ENCODE measurements around the gene PPIC.
"Not testable (repeated sequence)": the region's sequence is repeated elsewhere in the genome, so short reads cannot be mapped to it uniquely, and the experiment has no call there.

The PPIC gene

GRCh38 chr5:123007754-123008153 lies 28.8 kb downstream of the PPIC start:
- no peak for DNase-seq (ENCODE audit: low spot score)

GRCh38 chr5:123007182-123007581 lies 29.3 kb downstream of the PPIC start:
- no peak for DNase-seq (ENCODE audit: low spot score)

- DNase-seq (ENCODE audit: low spot score): no peak
Observed at GRCh38 chr5:123001808-123002207, 34.7 kb downstream of the PPIC start.

- DNase-seq (ENCODE audit: low spot score): no peak
Observed at GRCh38 chr5:123000731-123001130, 35.8 kb downstream of the PPIC start.

- no peak for DNase-seq (ENCODE audit: low spot score)
Observed at GRCh38 chr5:122999947-123000563, 36.5 kb downstream of the PPIC start.

GRCh38 chr5:122997294-122997693 lies 39.2 kb downstream of the PPIC start:
- DNase-seq (ENCODE audit: low spot score): no peak

- no peak for DNase-seq (ENCODE audit: low spot score)
Observed at GRCh38 chr5:122996091-122996490, 40.4 kb downstream of the PPIC start.

- no peak for DNase-seq (ENCODE audit: low spot score)
Observed at GRCh38 chr5:122985954-122986721, 50.4 kb downstream of the PPIC start.

- DNase-seq (ENCODE audit: low spot score): no peak
Observed at GRCh38 chr5:122985006-122985700, 51.4 kb downstream of the PPIC start.

- no peak for DNase-seq (ENCODE audit: low spot score)
Observed at GRCh38 chr5:122984425-122984824, 52.1 kb downstream of the PPIC start.

- DNase-seq (ENCODE audit: low spot score): no peak
Observed at GRCh38 chr5:122982376-122982775, 54.1 kb downstream of the PPIC start.

GRCh38 chr5:122981846-122982245 lies 54.7 kb downstream of the PPIC start:
- no peak for DNase-seq (ENCODE audit: low spot score)

GRCh38 chr5:122978644-122979297 lies 57.8 kb downstream of the PPIC start:
- no peak for DNase-seq (ENCODE audit: low spot score)

- no peak for DNase-seq (ENCODE audit: low spot score)
Observed at GRCh38 chr5:122978068-122978467, 58.5 kb downstream of the PPIC start.

GRCh38 chr5:122977319-122977718 lies 59.2 kb downstream of the PPIC start:
- DNase-seq (ENCODE audit: low spot score): no peak

GRCh38 chr5:122974251-122974650 lies 62.3 kb downstream of the PPIC start:
- DNase-seq (ENCODE audit: low spot score): not testable (repeated sequence)

- DNase-seq (ENCODE audit: low spot score): not testable (repeated sequence)
Observed at GRCh38 chr5:122973759-122974158, 62.8 kb downstream of the PPIC start.
